HEK293T (cell line): ENCODE results near the gene PAGR1.

Experiments
- BHLHE40 ChIP-seq: fragments of 450-650 bp; IDR thresholded peaks from 2 replicates; pipeline ENCODE4 v1.6.1; 2016; ENCODE audit warnings: mild to moderate bottlenecking, moderate library complexity, borderline replicate concordance
- FOXM1 ChIP-seq: fragments of 450-650 bp; IDR thresholded peaks from 2 replicates; pipeline ENCODE4 v1.6.1; 2017; ENCODE audit warnings: mild to moderate bottlenecking, borderline replicate concordance
- TARDBP ChIP-seq: fragments of 450-650 bp; IDR thresholded peaks from 2 replicates; pipeline ENCODE4 v1.6.1; 2016
- ZNF384 ChIP-seq: fragments of 450-650 bp; IDR thresholded peaks from 2 replicates; pipeline ENCODE4 v1.6.1; 2016

DNA sequence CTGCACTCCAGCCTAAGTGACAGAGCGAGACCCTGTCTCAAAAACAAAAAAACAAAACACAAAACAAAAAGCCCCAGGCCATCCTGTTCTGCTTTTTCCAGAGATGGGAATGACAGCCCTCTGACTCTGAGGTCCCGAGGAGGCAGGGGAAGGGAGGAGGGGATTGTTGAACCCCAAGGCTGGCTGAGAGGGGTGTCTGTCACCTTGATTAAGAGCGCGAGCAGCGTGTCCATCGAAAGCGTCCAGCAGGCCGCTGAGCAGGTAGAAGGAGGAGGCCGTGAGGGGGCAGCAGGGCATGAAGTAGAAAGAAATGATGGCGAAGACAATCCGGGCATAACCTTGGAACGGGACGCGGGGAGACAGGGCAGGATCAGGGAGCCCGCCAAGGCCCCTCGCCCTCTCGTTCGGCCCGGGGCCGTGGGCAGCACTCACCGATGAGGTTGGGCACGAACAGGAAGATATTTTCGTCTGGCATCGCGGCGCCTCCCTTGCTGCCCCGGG is 46.5 kb downstream of the PAGR1 start:
- TF ChIP-seq TARDBP (no peak), BHLHE40 (no peak), FOXM1 (no peak), ZNF384 (no peak)
